ENCODE measurements around the gene PHF3.

DNA sequence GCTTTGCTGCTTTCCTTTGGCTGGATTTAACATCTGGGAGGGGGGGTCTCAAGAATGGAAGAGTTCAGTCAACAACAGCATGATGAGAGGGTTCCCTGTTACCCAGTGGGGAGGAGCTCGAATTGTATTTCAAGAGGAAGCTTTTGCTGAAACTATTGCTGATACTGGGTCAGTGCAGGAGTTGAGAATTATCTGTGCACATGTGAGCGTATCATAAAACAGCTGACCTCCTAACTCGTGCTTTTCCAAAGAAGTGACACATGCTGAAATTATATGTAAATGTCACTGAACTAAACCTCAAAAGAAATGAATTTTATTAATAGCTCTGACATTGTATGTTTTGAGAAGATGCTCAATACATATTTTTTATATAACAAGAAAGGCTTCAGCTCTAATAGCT, 96.3 kb downstream of the PHF3 start:
- TF ChIP-seq CTCF (IDR thresholded peaks at IDR 0.05; ENCODE audit: insufficient read depth, low read depth, low read length), result no peak
- TF ChIP-seq EZH2 (IDR thresholded peaks at IDR 0.05; ENCODE audit: insufficient read depth, low read length), result no peak

Measured in astrocyte (in vitro differentiated cells and primary cell).